Measurements from ENCODE around the gene KLC1.
"Not testable (repeated sequence)": the region's sequence is repeated elsewhere in the genome, so short reads cannot be mapped to it uniquely, and the experiment has no call there.

KLC1 gene

DNA sequence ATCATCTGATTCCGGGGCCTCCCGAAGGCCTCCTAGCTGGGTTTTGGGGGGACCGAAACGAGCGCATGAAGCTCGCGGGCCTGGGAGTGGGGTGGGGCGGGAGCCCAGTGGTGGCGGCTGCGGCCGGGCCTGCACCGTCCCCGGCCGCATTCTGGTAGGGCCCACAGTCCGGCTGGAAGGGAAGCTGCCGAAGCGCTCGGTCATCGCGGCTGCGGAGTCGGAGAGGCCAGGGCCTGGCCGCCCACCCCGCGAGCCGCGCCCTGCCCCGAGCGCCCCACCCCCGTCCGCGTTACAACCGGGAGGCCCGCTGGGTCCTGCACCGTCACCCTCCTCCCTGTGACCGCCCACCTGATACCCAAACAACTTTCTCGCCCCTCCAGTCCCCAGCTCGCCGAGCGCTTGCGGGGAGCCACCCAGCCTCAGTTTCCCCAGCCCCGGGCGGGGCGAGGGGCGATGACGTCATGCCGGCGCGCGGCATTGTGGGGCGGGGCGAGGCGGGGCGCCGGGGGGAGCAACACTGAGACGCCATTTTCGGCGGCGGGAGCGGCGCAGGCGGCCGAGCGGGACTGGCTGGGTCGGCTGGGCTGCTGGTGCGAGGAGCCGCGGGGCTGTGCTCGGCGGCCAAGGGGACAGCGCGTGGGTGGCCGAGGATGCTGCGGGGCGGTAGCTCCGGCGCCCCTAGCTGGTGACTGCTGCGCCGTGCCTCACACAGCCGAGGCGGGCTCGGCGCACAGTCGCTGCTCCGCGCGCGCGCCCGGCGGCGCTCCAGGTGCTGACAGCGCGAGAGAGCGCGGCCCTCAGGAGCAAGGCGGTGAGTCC, at the start of gene KLC1:
Gene KLC1, plus strand, starts transcription at position 528 of the 819 bp plus-strand sequence. CDS start 25,354 bp downstream, outside the sequence.
- FAIRE-seq: no peak

DNA sequence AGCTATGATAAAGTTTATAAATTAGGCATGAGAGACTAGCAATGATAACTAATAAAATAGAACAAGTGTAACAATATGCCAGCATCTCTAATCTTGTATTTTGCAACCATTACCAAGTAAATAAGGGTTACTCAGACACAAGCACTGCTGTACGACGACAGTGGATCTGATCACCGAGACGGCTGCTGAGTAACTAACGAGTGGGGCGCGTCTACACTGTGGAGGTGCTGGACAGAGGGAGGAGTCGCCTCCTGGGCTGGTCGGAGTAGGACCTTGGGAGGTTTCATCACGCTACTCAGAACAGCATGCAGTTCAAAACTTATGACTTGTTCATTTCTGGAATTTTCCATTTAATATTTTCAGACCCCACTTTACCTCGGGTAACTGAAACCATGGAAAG, 47.8 kb upstream of the KLC1 start:
- no peak for FAIRE-seq

DNA sequence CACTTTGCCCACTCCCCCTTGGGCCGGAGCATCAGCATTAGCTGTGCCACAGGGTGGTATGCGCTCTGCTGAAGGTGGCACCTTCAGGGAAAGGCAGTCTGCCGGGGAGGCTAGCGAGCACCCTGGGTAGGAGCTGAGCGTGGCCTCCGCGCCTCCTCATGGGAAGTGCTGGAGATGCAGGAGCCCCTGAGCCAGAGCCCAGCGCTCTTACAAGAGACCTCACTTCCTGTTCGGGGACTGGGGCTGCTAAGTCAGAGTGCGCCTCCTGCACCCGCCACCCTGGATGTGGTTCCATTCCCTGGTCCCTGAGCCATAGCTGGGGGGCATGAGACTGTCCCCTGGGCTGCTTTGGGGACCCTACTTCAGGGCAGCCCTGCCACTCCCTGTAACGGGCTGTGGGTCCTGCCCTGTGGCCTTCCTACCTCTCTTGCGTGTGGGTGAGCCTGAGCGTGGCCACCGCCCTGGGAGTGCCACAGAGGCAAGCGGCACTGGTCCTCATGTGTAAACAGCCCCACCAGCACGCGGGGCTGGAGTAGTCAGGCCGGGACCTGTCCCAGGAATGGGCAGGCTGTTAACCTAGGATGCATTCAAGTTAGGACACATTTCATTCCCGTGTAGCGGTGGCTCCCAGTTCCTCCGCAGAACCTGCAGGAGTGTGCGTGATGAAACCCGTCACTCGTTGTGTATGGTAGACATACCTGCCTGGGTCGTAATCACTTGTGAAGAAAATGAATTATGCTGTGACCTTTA, 46.9 kb upstream of the KLC1 start:
- FAIRE-seq: no peak

DNA sequence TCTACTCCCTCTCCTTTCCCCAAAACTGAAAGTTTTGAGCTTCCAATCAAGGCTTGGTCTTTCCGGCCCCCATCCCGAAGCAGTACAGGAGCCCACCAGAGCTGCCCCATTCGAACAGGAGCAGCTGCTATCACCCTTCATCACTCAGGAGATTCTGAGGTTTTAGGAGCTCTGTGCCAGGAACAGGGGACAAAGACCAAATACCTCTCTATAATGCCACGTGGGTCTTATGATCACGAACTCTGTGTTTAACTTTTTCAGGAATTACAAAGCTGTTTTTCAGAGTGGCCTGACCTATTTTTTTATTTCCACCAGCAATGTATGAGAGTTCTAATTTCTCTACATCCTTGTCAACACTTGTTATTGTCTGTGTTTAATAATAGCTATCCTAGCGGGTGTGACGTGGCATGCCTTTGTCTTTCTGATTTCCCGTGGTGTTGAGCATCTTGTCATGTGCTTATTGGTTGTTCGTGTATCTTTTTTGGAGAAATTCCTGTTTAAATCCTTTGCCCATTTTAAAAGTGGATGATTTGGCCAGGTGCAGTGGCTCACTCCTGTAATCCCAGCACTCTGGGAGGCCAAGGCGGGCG, 44.6 kb upstream of the KLC1 start:
- no peak for FAIRE-seq

DNA sequence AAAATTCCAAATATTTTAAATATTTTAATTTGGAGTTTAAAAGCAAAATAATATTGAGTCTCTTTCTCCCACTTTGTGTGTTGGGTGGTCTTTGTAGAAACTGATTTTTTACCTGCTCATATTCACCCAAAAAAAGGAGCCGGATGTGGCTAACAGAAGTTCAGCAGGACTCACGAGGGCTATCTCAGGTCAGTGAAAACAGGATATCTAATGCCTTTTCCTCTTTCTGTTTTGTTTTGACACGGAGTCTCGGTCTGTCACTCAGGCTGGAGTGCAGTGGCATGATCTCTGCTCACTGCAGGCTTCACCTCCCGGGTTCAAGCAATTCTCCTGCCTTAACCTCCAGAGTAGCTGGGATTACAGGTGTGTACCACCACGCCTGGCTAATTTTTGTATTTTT, 35.4 kb upstream of the KLC1 start:
- FAIRE-seq: no peak

DNA sequence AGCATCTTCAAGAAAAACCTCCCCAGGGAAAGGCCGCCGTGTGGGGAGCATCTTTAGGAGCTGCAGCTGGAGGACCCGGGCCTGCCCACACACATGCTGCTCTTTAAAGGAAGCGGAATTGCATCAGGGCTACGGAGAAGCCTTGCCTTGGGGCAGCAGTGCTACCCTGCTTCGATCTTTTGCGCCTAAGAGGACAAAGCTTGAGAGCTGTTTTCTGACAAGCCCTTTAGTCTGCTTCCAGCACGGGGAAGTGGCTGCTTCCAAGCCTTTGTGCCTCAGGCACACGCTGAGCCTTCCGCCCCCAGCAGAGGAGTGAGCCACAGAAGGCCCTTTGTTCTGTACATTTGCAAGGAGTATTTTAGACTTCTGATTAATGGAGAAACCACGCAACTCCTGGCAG, 34.7 kb upstream of the KLC1 start:
- FAIRE-seq: no peak

DNA sequence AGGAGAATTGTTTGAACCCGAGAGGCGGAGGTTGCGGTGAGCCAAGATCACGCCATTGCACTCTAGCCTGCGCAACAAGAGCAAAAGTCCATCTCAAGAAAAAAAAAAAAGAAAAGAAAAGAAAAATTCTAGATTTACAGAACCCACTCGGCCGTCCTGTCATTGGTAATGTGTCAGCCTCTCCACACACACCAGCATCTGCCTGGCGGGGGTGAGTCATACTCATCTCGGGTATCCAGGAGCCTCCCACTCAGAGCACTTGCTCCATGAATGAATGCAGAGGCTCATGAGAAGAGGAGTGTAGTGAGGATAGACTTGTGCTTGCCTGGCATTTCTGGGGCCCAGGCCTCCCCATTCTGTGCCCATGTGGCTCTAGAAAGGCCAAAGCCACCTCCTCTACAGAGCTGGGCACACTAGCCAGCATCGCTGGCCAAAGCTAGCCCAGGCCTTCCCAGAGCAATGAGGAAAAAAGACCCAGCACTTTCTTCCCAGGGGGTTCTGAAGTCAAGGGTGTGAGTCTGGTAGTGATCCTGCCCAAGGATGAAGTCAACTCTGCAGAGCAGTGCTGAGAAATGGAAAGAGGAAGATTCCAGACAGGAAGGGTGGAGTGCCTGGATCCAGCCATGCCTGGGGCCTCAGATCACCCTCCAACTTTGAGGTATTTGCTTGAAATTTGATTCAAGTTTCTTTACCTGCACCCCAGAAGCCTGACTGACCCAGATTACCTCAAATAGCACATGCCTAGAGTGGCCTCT, 31.2 kb upstream of the KLC1 start:
- FAIRE-seq: no peak

DNA sequence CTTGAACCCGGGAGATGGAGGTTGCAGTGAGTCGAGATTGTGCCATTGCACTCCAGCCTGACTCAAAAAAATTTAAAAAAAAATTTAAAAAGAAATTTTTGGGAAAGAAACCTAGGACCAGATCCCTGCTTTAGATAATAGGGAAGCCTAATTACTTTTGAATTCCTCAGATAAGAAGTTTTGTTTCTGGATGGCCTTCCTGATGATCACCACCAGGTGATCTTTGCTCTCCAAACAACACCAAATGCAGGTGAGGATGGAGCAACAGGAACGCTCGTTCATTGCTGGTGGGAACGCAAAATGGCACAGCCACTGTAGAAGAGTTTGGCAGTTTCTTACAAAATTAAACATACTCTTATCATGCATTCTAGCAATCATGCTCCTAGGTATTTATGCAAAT, 28.5 kb upstream of the KLC1 start:
- FAIRE-seq: no peak

DNA sequence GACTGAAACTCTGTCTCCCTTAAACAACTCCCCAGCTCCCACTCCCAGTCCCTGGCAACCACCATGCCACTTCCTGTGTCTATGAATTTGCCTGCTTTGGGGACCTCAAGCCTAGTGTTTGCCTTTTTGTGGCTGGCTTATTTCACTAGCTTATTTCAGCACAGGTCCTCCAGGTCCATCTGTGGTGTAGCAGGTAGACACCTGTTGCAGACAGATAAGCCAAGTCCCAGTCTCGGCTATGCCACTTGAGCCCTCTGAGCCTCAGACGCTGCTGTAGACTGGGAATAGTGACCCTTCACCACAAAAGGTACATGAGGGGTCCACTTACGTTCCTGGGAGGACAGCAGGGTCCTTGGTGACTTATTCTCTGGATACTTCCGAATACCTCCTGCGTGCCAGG, 24.4 kb upstream of the KLC1 start:
- no peak for FAIRE-seq

DNA sequence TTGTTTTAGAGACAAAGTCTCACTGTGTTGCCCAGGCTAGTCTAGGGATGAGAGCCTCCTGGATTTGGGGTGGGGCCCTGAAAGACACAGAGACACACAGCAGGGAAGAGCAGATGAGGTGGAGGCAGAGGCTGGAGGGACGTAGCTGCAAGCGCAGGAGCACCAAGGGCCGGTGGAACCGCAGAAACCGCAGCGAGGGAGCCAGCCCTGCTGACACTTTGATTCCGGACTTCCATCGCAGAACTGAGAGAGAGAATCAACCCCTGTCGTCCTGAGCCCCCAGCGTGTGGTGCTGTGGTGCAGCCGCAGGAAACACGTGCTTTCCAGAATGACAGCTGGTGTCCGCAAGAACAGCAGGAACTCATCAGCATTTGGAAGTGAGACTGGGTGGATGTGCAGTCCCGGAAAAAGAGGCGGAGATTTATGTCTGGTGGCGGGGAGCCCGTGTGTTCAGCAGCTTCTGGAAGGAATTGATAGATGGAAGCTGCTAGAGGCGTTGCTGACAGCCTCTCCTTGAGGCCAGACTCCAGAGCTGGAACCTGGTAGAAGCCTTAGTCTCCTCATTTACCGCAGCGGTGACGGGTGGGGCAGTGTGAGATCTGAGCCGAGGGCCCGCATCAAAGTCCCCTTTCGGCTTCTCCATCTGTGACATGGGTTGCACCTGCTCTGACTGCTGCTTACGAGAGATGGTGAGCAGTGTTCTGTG, 21.9 kb upstream of the KLC1 start:
- no peak for FAIRE-seq

DNA sequence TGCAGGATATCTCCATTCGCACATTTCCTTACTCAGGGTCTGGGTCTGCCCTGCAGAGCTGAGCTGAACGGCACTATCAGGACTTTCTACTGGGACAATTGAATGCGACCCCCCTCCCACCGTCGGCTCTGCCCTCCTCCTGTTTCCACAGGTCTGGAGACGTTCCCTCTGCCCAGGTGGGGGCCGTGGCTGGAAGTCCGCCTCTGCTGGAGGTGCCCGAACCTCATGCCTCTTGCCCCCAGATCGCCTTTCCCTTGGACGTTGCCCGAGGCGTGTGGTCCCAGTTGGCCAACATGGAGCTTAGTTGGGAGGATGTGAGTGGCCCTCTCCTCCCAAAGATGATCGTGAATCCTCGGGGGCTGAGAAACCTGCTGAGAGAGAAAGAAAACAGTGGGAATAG, 21.2 kb upstream of the KLC1 start:
- no peak for FAIRE-seq

DNA sequence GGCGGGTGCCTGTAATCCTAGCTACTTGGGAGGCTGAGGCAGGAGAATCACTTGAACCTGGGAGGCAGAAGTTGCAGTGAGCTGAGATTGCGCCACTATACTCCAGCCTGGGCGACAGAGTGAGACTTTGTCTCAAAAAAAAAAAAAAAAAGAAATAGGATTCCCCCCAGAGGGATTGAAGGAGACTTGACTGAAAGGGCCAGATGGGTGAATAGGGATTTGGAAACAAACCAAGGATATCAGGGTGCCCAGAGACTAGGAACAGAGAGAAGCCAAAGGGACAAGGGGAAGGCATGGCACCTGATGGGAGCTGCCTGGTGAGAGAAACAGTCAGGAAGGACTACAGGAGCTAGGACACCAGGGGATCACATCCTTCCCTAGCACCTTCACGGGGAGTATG, 19.9 kb upstream of the KLC1 start:
- not testable (repeated sequence) for FAIRE-seq

DNA sequence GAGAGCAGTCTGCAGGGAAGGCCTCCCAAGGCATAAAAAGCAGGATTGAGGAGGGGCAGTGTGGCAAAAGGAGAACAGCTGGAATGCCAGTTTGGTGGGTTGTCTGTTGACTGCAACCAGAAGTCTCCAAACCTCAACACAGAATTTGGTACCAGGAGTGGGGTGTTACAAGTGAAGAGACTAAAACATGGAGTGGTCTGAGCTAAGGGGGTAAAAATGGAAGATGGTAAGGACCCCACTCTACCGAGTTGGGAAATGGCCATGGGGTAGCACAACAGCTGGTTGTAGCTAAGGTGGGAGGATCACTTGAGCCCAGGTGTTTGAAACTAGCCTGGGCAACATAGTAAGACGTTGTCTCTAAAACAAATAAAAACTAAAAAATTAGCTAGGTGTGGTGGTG, 17.8 kb upstream of the KLC1 start:
- FAIRE-seq: no peak

DNA sequence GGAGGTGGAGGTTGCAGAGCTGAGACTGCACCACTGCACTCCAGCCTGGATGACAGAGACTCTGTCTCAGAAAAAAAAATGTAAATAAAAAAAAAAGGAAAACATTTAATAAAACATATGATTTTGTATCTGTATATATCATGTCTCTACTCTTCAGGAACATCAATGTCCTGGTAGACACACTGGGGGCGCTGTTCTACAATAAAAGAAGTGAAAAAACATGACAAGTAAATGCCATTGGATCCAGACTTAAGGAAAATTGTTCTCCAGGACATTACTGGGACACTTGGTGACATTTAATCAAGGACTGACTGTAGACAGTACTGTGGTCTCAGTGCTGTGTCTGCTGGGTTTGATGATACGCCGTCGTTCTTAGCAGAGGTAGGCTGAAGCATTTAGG, 15.5 kb upstream of the KLC1 start:
- no peak for FAIRE-seq

DNA sequence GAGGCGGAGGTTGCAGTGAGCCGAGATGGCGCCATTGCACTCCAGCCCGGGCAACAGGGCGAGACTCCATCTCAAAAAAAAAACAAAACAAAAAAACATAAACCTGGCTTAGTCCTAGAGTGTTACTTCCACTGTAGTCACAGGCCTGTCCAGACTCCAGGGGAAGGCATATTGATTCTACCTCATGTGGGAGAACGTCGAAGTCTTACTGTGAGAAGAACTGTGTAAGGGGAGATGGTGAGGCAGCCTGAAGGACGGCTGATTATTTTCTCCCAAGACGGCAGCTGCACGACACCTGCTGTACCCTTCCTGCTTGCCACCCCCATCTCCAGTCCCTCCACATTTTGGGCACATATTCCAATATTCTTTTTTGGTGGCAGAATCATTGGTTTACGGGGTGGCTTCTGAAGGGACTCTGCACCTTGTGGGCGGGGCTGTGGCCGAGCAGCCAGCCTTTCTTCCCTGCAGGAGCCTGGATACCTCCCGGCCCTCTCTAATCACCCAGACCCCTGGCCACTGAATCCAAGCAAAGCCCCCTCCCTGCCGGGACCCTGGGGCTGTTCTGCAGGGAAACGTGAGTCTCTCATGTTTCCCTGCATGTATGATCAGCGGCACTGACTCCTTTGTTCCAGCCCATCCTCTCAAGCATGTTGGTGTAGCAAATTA, 12.2 kb upstream of the KLC1 start:
- no peak for FAIRE-seq

DNA sequence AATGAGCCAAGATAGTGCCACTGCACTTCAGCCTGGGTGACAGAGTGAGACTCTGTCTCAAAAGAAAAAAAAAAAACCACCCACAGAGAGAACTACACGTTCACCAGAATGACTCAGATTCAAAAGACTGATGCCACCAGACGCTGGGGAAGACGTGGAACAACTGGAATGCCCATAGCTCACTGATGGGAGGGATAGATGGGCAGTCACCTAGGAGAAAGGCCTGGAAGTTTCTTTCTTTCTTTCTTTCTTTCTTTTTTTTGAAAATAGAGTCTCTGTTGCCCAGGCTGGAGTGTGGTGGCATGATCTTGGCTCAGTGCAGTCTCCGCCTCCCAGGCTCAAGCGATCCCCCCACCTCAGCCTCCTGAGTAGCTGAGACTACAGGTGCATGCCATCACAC, 10.0 kb upstream of the KLC1 start:
- no peak for FAIRE-seq

DNA sequence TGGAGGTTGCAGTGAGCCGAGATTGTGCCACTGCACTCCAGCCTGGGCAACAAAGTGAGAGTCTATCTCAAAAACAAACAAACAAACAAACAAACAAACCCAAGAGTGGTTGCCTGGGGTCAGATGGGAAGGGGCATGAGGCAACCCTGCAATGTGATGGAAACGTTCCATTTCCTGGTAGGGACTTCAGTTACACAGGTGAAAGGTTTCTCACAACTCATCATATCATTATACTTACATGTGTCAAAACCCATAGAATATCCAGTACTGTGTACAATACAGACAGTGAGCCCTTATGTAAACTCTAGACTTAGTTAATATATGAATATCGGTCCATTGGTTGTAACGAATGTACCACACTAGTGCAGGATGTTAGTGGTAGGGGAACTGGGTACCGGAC, 7.2 kb upstream of the KLC1 start:
- FAIRE-seq: no peak

DNA sequence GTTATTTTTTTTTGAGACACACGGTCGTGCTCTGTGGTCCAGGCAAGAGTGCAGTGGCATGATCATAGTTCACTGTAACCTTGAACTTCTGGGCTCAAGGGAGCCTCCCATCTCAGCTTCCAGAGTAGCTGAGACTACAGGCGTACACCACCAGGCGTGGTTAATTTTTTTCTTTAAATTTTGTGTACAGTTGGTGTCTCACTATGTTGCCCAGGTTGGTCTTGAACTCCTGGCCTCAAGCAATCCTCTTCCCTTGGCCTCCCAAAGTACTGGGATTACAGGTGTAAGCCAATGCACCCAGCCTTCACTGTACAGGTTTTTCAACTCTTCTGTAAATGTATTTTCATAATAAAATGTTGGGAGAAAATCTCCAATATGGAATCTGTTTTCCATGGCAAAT, 5.7 kb upstream of the KLC1 start:
- no peak for FAIRE-seq

DNA sequence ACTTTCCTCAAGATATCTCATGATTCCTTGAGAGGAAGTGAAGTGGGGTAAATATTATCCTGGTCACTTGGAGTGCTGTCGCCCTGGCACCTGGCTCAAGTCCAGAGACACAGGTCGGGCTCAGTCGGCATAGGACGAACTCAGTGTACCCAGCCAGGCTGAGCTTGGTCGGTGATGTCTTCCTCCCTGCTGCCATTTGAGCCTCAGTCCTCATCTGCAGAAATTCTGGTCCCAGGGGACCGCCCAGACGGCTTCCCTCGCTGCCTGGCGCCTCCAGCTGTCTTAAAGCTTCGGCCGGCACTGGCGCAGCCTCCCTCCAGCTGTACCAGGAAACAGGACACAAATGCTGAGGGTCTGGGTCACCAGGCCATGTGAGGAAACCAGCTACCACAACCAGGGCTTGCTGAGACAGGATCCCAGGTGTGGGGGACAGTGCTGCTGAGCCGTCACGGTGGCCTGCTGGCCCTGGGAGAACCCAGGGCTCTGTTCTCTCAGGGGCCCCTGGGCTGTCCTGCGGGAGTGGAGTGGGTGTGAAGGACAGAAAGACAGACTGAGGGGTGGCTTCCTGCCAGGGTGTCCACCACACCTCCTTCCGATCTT, 5.0 kb upstream of the KLC1 start:
- no peak for FAIRE-seq

DNA sequence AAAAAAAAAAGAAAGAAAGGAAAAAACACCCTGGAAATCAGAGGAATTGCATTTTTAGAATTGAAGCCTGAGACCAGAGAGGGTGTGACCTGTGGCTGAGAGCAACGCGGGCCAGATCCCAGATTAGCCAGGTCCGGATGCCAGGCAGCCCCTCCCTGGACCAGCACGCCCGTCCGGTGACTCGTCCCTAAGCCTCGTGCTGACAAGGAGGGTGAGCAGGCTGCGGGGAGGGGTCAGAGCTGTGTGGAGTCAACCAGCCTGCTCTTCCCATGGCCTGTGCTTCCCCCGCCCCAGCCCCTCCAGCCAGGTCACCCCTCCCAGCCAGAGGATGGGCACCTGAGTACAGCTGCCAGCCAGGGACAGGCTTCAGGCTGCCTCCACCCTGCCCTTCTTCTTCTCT, 4.2 kb upstream of the KLC1 start:
- no peak for FAIRE-seq

DNA sequence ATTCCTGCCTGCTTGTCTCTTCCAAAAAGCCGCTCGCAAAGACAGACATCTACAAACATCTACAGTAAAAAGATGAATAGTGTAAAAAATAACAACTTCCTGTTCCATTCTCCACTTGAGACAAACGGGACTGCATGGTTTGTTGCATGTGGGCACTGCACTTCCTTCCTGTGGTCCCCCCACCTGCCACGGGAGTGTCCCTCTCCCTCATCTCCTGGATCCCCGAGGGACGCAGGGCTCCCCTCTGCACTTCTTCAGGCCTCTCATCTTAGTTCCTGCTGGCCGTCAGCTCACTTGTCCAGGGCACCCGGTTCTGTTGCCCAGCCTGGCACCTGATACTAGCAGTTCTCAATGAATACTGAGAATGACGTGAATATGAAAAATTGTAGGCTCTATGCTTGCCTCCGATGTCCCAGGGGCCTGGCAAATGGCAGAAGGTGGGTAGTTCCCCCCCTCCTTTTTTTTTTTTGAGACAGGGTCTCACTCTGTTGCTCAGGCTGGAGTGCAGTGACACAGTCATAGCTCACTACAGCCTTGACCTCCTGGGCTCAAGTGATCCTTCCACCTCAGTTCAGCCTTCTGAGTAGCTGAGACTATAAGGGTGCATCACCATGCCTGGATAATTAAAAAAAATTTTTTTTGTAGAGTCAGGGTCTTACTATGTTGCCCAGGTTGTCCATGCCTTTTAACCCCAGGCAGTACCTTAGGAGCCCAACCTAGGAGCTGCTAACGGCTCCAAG, 3.5 kb upstream of the KLC1 start:
- FAIRE-seq: no peak

All from G401.6 (cell line).